Activated CD4-positive, alpha-beta T cell treated with anti-CD3 and anti-CD28 coated beads, Interleukin-2, amount 50 U/mL, for 16 hours (primary cell): ENCODE results near the gene NADSYN1.

Source experiments
- DNase-seq: peaks from one replicate; pipeline ENCODE4 v3.0.0-alpha.2; 2020

The NADSYN1 gene

DNA sequence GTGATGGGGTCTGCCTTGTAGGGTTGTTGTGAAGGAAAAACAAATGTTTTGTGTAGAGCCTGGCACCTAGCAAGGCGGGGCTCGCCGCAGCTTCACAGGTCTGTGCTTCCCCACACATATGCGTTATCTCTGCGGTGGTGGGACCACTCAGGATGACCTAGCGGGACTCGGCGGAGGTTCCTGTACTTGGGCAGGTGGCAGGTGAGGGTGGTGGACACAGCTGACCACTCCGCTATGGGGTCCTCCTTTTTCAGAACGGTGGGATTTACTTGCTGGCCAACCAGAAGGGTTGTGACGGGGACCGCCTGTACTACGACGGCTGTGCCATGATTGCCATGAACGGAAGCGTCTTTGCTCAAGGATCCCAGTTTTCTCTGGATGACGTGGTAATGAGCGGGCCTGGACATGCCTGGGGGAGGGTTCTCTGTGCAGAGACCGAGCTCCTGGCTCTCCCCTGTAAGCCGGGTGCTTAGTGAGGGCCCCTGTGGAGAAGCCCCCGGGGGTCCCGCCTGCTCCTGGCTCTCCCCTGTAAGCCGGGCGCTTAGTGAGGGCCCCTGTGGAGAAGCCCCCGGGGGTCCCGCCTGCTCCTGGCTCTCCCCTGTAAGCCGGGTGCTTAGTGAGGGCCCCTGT, 21.3 kb downstream of the NADSYN1 start:
- no peak for DNase-seq

DNA sequence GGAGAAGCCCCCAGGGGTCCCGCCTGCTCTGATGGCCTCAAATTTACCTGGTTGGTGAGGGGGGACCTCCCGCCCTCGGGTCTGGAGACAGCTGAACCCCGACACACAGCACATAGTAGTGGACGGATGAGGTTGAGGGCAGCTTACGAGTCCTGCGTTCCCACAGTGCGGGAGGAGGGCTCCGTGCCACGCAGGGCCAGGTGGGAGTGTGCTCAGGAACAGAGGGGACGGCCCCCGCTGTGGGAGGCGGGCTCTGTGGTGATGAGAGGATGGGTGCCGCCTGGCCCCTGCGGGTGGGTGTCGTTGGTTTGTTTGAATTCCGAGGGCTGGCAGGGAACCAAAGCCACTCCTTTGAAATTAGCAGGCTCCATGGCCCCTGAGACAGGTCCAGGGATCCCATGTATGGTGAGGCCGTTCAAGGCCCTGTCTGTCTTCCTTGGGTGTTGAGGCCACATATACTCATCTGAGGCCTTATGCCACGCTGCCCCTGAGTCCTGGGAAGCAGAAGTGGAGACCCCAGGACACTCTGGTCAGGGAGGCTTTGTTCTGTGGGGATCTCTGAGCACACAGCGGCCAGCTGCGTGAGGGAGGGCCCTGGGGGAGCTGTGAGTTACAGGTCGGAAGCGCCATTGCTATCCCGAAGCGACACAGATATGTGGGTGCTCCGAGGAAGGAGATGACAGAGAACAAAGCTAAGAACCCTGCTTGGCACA, 21.9 kb downstream of the NADSYN1 start:
- no peak for DNase-seq

DNA sequence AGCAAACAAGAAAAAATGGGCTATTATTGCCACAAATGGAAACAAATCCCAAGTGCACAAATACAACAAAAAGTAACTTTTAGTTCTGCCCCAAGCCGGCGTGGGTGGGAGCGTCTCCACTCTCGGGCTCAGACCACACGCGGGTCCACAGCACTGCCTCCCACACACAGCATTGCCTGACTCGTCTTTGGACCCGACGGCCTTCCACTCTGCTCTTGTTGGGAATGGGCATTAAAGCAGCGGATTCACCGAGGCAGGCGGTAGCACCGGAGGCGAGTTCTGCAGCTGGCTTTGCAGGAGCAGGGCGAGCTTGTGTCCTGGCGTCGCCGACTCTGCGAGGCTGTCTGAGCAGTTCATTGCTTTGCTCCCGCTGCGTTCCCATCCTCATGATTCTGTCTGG, 23.0 kb downstream of the NADSYN1 start:
- no peak for DNase-seq

DNA sequence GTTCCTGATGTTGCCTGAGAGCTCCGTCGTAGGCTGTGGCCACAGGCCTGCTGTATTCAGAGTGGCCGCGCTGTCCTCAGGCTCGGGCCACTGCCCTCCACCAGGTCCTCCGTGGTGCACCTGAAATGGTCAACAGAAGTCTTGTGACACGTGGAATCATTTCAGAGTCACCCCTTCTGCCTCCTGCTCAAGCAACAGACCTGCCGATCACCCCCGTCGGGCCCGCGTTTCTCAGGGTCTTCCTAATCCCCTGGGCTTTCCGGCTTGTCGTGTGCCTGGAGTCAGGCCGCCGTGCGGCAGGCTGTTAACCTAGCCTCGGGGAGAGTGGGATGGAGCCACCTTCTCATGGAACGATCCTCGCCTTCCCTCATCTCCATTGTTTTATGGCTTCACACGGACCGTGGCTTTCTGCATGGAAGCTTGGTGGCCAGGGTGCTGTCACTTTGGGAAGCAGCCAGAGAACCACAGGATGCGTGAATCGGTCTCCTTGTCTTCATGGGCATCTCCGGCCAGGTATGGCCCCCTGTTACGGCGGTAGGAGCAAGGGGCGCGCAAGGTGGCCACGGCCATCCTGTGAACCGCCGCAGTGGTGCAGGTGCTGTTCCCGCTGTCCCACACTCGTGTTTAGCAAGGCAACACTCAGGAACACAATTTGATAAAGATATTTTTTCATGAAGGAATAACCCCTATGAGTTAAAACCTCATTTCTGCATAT, 24.1 kb downstream of the NADSYN1 start:
- no peak for DNase-seq

DNA sequence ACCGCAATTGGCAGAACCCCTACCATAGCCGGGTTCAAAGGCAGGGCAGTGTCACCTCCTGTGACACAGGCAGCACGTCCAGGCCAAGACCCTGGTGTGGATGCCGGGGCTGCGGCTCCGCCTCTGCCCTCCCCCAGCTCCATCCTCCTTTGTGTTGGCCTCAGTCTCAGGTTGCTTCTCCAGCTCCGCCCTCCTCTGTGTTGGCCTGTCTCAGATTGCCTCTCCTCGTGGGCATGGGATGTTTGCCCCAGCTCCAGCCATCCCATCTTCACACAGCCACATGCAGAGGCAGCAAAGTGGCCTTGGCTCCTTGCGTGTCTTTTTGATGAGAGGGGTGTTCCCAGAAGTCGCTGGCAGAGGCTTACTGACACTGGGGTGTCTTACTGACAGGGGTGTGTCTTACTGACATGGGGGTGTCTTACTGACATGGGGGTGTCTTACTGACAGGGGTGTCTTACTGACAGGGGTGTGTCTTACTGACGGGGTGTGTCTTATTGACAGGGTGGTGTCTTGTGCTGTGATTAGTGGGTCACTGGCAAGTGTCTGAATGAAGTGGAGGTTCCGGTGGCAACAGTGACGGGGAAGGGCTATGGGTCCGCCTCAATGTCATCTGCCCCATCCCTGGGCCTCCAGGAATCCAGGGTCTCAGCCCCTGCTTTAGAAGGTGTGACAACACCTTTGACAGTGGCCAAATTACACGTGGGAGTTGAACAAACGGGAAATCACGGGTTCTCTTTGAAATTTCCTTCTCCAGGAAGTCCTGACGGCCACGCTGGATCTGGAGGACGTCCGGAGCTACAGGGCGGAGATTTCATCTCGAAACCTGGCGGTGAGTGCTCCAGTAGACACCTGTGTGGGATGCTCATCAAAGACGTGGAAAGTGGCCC, 24.9 kb downstream of the NADSYN1 start:
- no peak for DNase-seq

DNA sequence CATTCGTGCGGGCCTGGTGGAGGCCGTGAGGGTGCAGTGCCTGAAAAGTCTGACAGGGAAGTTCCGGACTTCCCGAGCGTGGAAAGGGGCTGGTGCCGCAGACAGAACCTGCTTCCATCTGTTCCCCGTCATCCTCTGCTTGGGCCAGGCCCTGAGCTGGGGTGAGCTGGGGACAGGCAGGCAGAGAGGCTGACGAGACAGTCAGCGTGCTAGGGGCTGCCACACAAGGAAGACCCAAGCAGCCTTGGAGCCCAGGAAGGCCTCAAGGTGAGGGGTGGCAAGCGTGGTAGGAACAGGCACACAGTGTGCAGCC, 25.5 kb downstream of the NADSYN1 start:
- DNase-seq, result no peak

DNA sequence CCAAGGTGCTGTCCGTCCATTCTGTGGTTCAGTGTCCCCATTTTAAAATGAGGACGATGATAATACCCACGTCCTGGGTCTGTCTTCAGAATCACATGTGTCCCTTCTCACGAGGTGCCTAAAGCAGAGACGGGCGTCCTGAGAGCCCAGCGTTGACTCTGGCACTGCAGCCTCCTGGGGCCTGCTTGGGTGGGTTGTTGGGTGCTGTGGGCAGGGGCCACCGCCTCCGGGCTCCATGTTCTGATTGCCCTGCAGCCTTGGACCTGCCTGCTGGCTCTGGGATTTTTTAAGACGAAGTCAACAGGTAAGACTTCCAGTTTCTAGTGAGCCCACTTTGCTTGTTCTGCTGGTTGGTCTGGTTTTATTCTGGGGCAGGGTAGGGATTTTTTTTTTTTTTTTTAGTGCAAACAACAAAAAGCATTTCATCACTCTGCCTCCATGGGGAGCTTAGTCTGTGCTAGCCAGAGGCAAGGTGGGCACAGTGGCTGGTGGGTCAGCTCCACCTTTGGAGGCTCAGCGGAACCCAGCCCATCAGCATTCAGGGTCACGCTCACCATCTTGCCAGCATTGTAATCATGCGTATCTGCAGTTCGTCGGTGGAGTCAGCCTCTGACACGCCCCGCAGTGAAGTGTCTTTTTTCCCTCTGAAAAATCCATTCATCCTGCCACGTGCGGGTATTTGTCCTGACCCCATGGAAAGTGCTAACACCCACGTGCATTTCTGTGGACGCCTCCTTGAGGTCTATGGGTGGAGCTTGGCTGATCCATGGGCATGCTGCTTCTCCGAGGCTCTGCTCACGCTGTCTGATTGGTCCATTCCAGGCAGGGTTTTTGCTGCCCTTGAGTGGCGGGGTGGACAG, 28.3 kb downstream of the NADSYN1 start:
- no peak for DNase-seq

DNA sequence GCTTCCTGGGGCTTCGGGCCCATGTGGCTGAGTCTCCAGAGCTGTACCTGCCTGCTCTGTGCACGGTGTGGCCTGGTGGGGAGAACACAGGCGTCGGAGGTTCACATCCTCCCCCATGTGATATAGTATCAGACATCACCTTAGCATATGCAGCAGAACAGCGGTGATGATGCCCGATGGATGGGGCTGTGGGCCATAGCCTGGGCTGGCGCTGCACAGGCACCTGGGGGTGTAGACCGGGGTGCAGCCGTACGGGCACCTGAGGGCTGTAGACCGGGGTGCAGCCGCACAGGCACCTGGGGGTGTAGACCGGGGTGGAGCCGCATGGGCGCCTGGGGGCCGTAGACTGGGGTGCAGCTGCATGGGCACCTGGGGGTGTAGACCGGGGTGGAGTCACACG, 29.2 kb downstream of the NADSYN1 start:
- DNase-seq, result no peak

DNA sequence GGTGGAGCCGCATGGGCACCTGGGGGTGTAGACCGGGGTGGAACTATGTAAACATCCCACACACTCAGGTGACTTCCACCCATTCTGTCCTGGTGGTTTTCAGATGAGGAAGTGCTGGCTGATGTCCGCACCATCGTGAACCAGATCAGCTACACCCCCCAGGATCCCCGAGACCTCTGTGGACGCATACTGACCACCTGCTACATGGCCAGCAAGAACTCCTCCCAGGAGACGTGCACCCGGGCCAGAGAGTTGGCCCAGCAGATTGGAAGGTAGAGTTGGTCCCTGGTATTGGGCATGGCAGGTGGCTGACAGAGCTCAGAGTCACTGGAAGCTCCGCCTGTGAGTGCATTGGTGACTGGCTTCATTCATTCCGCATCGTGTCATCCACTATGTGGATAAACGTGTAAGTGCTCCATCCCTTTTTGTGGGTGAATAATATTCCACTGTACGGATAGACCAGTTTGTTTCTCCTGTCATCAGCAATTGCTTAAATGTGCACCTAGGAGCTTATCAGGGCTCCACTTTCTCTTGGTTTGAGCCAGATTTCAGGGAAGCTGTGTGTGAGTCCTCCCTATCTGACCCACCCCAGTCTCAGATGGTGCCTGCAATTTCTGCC, 29.9 kb downstream of the NADSYN1 start:
- DNase-seq, result no peak

DNA sequence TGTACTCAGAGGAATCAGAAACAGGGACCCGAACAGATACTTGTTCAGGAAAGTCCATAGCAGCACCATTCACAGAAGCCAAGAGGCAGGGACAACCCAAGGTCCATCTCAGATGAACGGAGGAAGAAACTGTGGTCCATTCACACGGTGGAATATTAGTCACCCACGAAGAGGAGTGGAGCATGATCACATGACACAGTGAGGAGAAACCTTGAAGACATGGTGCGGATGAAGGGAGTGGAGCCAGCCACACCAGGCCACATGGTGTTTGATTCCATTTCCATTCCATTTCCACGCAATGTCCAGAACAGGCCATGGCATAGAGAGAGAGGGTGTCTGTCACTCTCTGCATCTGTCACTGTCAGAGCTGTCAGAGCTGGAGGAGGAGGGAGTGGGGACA, 30.7 kb downstream of the NADSYN1 start:
- DNase-seq, result no peak

DNA sequence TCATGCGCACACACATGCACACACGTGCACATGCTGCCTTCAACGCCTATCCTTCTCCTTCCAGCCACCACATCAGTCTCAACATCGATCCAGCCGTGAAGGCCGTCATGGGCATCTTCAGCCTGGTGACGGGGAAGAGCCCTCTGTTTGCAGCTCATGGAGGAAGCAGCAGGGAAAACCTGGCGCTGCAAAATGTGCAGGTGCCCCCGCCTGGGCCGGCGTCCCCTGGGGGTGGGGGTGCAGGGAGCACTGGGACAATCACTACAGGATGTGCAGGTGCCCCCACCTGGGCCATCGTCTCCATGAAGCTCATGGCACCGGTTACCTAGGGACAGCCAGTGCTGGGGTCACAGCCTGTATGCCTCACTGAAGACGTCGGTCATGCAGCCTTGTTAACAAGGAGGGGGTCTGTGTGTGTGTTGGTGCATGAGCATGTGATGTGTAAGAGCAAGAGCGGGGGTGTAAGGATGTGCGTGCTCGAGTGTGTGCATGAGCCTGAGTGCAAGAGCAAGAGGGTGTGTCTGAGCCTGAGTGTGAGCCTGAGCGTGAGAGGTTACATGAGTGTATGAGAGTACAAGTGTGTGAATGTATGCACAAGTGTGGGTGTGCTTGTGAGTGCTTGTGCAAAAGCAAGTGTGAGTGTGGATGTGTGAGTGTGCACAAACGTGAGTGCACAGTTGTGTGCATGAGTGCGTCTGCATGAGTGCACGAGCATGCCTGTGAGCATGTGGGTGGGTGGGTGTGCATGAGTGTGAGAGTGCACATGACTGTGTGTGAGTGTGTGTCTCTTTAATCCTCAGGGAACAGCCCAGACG, 31.5 kb downstream of the NADSYN1 start:
- no peak for DNase-seq

DNA sequence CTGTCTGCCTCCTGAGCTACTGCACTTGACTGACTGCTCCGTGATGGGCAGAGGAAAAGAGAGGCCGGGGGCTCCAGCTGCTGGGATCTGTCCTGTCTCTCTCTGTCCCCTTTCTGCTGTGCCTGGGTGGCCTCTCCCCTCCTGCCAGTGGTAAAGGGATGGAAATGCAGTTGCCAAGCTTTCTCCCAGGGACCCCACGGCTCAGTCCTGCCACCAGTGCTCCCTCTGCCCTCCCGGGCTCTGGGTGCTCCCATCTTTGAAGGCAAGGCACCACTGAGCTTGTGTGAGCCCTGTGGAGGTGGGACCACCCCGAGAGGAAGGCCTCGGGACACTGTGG, 32.0 kb downstream of the NADSYN1 start:
- no peak for DNase-seq

DNA sequence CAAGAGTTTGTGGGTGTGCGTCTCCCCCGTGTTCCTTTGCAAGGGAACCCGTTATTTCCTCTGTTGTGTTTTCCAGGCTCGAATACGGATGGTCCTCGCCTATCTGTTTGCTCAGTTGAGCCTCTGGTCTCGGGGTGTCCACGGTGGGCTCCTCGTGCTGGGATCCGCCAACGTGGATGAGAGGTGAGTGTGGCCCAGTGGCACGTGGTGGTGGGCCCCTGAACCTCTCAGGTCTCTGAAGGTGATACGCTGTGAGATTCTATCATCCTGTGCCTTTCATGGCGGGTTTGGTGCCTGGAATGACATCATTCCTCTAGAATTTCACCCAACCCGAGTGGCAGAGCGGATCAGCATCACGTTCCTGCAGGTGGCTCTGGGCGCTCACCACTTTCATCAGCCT, 32.5 kb downstream of the NADSYN1 start:
- DNase-seq, result no peak

DNA sequence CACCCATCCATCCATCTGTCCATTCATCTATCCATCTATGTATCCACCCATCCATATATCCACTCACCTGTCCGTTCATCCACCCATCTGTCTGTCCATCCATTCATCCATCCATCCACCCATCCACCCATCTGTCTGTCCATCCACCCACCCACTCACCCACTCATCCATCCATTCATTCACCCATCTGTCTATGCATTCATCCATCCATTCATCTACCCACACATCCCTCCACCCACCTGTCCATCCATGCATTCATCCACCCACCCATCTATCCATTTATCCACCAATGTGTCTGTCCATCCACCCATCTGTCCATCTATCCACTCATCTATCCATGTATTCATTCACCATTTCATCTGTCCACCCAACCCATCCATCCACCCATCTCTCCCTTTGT, 33.3 kb downstream of the NADSYN1 start:
- DNase-seq, result no peak

DNA sequence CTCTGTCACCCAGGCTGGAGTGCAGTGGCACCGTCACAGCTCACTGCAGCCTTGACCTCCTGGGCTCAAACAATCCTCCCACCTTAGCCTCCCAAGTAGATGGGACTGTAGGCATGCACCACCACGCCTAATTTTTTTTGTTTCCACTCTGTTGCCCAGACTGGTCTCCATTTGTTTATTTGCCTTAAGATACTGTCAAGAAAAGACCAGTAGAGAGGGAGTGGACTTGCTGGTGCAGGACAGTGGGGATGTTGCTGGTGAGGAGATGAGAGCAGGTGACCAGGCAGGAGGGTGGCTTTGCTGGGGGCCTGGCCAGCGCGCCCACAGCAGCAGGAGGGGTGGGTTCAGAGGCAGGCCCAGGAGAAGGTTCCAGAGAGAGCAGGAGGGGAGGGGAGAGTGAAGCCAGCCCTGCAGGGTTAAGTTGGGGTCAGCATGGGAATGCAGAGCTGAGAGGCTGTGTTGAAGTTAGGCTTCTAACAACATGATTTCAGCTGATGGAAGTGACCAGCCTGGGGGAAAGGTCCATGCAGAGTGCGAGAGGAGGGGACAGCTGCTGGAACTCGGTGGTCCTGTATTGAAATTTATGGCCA, 35.8 kb downstream of the NADSYN1 start:
- no peak for DNase-seq

DNA sequence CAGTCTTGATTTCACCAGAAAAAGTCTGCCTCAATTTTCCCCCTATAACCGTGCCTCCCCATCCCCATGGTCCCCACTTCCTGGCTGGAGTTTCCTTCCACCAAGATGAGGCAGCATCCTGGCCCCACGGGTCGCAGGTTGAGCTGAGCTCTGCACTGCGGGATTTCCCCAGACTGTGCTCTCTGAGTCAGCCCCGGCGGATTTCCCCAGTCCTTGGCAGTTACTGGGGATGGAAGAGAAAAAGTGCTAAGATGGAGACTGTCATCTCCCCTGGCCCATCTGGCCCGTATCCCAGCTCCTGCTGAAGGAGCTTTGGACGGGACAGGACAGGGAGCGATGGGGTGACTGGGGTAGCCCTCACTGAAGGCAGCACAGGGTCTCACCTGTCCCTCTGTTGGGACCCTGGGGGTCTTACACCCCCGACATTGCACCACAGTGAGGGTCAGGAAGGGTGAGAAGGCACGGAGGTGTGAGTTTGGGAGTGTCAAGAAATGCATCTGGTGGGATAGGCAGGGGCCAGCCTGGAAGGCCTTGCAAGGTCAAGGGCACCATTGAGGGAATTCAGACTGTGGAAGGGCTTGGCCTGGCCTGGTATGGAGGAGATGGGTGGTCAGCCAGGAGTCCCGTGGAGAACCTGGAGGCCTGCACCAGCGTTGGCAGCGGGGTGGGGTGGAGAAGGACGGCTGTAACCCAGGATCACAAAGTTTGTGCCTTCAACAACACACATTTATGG, 36.5 kb downstream of the NADSYN1 start:
- peak; percentile 77 for DNase-seq

DNA sequence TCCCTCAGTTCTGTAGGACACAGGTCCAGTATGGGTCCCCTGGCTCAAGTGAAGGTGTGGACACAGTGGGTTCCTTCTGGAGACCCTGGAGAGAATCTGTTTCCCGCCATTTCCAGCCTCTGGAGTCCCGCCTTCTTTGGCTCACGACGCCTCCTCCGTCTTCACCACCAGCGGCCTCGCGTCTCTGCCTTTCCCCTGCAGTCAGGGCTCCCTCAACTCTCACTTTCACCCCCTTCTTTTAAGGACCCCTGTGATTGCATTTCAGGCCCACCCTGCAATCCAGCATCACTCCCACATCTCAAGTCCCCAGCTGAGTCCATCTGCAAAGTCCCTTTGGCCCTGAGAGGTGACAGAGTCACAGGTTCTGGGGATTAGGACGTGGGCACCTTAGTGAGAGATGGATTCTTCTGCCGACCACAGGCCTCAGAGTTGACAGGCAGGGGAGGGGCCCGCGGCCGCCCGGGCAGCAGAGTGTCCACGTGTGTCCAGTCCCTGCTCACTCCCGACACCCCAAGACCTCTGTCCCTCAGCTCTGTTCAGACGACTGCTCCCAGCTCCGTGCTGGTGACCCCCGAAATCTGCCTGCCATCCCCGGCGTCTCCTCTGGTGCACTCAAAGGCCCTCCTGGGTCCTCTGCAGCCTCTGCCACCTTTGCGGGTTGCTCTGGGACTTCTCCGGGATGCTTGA, 37.2 kb downstream of the NADSYN1 start:
- DNase-seq, result no peak

DNA sequence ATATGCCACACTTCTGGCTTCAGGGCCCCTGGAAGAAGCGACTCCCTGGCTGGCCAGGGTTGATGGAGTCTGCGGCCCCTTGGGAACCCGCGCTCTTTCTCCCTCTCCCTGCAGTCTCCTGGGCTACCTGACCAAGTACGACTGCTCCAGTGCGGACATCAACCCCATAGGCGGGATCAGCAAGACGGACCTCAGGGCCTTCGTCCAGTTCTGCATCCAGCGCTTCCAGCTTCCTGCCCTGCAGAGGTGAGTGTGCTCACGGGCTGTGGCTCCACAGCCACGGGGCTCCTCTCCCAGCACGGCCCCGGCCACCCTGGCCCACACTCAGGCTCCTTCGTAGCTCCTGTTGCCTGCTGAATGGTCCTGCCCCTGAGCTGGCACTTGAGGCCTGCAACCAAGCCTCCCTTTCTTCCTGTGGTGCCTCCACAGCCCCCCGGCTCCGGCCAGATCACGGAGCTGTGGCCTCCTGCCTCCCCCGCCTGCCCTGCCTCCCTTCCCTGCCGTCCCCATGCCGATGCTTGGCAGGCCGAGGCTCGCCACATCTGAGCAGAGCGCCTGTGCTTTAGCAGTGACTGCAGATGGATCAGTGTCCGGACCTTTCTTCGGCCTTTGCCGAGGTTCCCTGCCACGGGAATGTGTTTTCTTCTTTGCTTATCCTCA, 37.9 kb downstream of the NADSYN1 start:
- DNase-seq, result no peak

DNA sequence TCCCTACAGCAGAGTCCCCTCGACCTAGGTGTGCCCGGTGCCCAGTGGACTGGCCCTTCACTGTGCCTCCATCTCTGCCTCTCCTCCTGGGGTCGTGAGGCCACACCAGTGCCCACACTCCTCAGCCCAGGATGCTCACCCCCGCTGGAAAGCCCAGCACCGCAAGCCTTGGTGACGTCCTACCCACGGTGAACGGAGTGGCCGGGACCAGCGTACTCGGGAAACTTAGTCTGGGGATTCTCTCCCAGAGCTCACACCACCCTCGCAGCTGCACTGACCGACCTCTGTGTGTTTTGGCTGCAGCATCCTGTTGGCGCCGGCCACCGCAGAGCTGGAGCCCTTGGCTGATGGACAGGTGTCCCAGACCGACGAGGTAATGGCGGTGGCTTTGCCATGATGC, 38.5 kb downstream of the NADSYN1 start:
- no peak for DNase-seq
